Thoracic aorta (tissue), 2 donors: ENCODE measurements around the gene SGTA. TPM values are rescaled to one million over a fixed set of nuclear protein-coding genes. Genes with fewer than 3 reads are reported as not detected.

Experiments used
- ATAC-seq: fragments of 150-250 bp; one replicate; pipeline ENCODE4 v1.8.0; 2017; ENCODE audit warnings: low read depth; ENCODE audit not compliant: insufficient number of reproducible peaks, low FRiP score
- DNase-seq: peaks from one replicate; pipeline ENCODE4 v3.0.0-alpha.2; 2020; ENCODE audit warnings: low spot score
- H3K27ac ChIP-seq, 2 donors: fragments of 200-600 bp; sonication (generic); 1 replicate in 1 of 2; 2 replicates in 1 of 2; pipeline ENCODE4 v1.5.1; 2016; ENCODE audit warnings: mild to moderate bottlenecking in 2 of 2, moderate library complexity in 2 of 2
- H3K27me3 ChIP-seq: fragments of 200-600 bp; sonication (generic); replicated peaks from 2 replicates; pipeline ENCODE4 v1.6.0; 2016; ENCODE audit warnings: mild to moderate bottlenecking; ENCODE audit not compliant: insufficient read depth
- H3K36me3 ChIP-seq: fragments of 200-600 bp; sonication (generic); one replicate; pipeline ENCODE4 v1.5.1; 2016
- H3K4me1 ChIP-seq, 2 donors: fragments of 200-600 bp; sonication (generic); 1 replicate in 1 of 2; 2 replicates in 1 of 2; pipeline versions ENCODE4 v1.5.1 to v1.6.0; 2016; ENCODE audit warnings: low read depth in 2 of 2, mild to moderate bottlenecking in 1 of 2; ENCODE audit not compliant: control insufficient read depth in 1 of 2
- H3K4me3 ChIP-seq: fragments of 200-600 bp; sonication (generic); 2 replicates; pipeline ENCODE4 v1.5.1; 2016; ENCODE audit warnings: mild to moderate bottlenecking
- H3K9me3 ChIP-seq: fragments of 200-600 bp; sonication (generic); 2 replicates; pipeline ENCODE4 v1.5.1; 2016
- CTCF ChIP-seq: fragments of 200-600 bp; sonication (generic); IDR thresholded peaks from one replicate; pipeline ENCODE4 v1.5.1; 2019; ENCODE audit warnings: antibody characterized with exemption
- total RNA-seq, 2 donors: library from RNA; depleted of rRNA; stranded (reverse); fragments of >200 nt; gene quantifications; one replicate each; pipeline versions ENCODE4 v1.1.0 to v1.2.3, GENCODE V29; 2016

The SGTA gene
- total RNA-seq, 2 donors from 2014 or later = 43.7 to 46.4 TPM

DNA sequence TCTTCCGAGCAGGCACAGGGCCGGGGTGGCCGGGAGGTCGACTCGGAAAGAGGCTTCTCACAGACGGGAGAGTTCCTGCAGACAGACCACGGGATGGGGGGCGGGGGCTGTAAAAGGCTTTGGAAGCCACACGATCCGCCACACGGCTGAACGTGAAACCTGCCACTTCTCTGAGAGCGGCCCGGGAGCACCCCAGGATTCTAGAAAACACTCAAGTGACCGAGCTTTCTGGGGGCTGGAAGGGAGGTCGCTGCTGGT, 27.7 kb downstream of the SGTA start:
- DNase-seq = no peak
- no peak for ATAC-seq
- no peak for TF ChIP-seq CTCF
- no peak overlapping the region for H3K4me3 ChIP-seq
- no peaks in the 10 kb centered on the region for H3K27me3 ChIP-seq
- no peaks in the 10 kb centered on the region for H3K9me3 ChIP-seq
- peaks cover 30% of the 10 kb centered on the region for H3K36me3 ChIP-seq
- H3K27ac ChIP-seq = no peak overlapping the region
- no peaks in the 10 kb centered on the region for H3K4me1 ChIP-seq

- DNase-seq (no peak), ATAC-seq (no peak)
- H3K36me3 ChIP-seq = peaks cover 30% of the 10 kb centered on the region
- no peaks in the 10 kb centered on the region for H3K9me3 ChIP-seq
- no peaks in the 10 kb centered on the region for H3K4me1 ChIP-seq
- H3K27me3 ChIP-seq = no peaks in the 10 kb centered on the region
- TF ChIP-seq CTCF = no peak
- H3K4me3 ChIP-seq = no peak overlapping the region
- H3K27ac ChIP-seq = no peak overlapping the region
These were observed 28.2 kb downstream of the SGTA start for GRCh38 chr19:2754659-2755447.

- Histone ChIP-seq H3K27me3 (no peaks in the 10 kb centered on the region), H3K4me3 (no peak overlapping the region), H3K27ac (no peak overlapping the region), H3K9me3 (no peaks in the 10 kb centered on the region), H3K36me3 (peaks cover 15% of the 10 kb centered on the region), H3K4me1 (no peaks in the 10 kb centered on the region)
- DNase-seq (no peak), ATAC-seq (no peak)
- no peak for TF ChIP-seq CTCF
These were observed 31.6 kb downstream of the SGTA start for GRCh38 chr19:2751438-2751830.

DNA sequence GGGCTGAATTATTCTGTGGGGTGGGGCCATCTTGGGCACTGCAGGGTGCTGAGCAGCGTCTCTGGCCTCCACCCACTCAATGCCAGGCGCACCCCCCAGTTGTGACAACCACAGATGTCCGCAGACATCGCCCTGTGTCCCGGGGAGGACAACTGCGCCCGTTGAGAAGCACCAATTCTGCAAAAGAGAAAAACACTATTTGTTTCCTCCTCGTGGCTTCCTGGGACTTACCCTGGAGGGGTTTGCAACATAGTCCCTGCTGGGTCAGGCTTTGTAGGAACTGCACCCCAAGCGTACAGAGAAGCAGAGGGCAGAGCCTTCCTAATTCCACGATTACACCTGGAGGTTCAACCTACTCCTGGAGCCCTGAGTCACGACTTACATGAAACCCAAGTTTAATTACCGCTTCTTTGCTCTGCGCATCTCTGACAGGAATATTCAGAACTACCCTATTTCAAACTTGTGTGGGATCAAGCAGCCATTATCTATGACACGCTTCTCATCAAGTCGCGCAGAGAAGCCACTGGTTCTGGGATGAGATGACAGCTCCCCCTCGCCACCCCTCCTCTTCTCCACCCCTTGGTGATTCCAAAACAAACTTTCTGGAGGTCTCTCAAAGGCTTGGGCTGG, 32.1 kb downstream of the SGTA start:
- no peaks in the 10 kb centered on the region for H3K9me3 ChIP-seq
- no peak overlapping the region for H3K4me3 ChIP-seq
- H3K27me3 ChIP-seq = no peaks in the 10 kb centered on the region
- ATAC-seq (no peak), DNase-seq (no peak)
- no peak for TF ChIP-seq CTCF
- H3K4me1 ChIP-seq = no peaks in the 10 kb centered on the region
- H3K27ac ChIP-seq = no peak overlapping the region
- H3K36me3 ChIP-seq = peaks cover 12% of the 10 kb centered on the region

DNA sequence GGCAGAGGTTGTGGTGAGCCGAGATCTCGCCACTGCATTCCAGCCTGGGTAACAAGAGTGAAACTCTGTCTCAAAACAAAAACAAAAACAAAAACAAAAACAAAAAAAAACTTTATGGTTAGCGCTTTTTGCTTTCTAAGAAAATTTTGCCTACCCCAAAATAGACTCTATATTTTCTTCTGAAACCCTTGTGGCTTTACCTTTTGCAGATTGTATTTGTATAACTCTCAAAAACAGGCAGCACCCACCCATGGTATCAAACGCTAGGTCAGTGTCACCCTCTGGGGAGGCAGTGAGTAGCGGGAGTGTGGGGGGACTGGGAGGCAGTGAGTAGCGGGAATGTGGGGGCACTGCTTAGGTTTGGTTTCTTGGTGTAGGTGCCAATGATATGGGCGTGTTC, 35.7 kb downstream of the SGTA start:
- Histone ChIP-seq H3K4me1 (no peaks in the 10 kb centered on the region), H3K27me3 (no peaks in the 10 kb centered on the region), H3K4me3 (no peak overlapping the region), H3K27ac (no peak overlapping the region), H3K9me3 (no peaks in the 10 kb centered on the region), H3K36me3 (no peaks in the 10 kb centered on the region)
- no peak for TF ChIP-seq CTCF
- no peak for DNase-seq
- ATAC-seq = no peak
